Fibroblast of pulmonary artery (primary cell): ENCODE results near the gene PPP6R3.
A peak's percentile ranks its signal among the peaks of the same experiment; 100 is the strongest.
"Not testable (repeated sequence)": the region's sequence is repeated elsewhere in the genome, so short reads cannot be mapped to it uniquely, and the experiment has no call there.

Source experiments
- DNase-seq: peaks from one replicate; pipeline ENCODE4 v3.0.0-alpha.2; 2010; ENCODE audit warnings: low read depth
- H3K4me3 ChIP-seq: replicated peaks from 2 replicates; pipeline ENCODE4 v1.5.1; 2011; ENCODE audit warnings: low read depth, mild to moderate bottlenecking, control low read depth, low read length, moderate library complexity
- TF ChIP-seq, protein P1 (sequence below): IDR thresholded peaks from 2 replicates; pipeline ENCODE4 v1.5.1; 2011; ENCODE audit warnings: mild to moderate bottlenecking, control low read depth, low read length, inconsistent platforms; ENCODE audit errors: missing control alignments

The PPP6R3 gene

DNA sequence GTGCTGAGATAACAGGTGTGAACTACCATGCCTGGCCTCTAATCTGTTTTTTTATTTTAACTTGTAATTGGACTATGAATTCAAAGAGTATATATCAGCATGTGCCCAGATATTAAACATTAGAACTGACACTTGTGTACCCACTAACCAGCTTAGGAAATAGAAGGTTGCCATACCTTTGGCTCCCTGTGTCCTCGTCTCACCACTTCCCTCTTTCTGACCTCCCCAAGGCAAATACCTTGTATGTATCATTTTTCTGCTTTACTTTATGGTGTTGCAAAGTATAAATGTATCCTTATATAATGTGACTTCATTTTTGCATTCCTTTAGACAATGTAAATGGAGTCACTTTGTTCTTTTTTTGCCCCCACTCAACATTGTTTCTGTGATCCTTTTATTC is 9.1 kb downstream of the PPP6R3 start:
- no peak overlapping the region for H3K4me3 ChIP-seq
- no peak for DNase-seq
- TF ChIP-seq, protein P1, sequence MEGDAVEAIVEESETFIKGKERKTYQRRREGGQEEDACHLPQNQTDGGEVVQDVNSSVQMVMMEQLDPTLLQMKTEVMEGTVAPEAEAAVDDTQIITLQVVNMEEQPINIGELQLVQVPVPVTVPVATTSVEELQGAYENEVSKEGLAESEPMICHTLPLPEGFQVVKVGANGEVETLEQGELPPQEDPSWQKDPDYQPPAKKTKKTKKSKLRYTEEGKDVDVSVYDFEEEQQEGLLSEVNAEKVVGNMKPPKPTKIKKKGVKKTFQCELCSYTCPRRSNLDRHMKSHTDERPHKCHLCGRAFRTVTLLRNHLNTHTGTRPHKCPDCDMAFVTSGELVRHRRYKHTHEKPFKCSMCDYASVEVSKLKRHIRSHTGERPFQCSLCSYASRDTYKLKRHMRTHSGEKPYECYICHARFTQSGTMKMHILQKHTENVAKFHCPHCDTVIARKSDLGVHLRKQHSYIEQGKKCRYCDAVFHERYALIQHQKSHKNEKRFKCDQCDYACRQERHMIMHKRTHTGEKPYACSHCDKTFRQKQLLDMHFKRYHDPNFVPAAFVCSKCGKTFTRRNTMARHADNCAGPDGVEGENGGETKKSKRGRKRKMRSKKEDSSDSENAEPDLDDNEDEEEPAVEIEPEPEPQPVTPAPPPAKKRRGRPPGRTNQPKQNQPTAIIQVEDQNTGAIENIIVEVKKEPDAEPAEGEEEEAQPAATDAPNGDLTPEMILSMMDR = no peak

DNA sequence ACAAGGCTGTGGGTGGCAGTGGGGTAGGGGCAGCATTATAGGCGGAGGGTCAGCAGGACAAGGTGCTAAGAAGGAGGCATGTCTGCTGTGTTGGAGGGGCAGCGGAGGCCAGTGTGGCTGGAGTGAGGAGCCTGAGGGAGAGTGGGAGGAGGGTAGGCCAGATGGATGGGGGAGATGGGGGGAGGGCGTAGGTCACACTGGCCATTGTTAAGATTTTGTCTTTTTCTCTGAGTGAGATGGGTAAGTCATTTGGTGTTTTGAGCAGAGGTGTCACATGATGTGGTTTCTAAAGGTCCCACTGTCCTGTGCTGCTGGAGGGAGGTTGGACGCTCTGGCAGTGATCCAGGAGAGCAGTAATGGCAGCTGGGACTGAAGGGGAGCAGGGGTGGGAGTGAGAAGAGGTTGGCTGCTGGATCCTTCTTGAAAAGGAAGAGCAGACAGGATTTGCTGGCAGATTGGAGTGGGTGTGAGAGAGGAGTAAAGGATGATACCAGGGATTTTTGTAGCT is 9.8 kb downstream of the PPP6R3 start:
- DNase-seq = no peak
- TF ChIP-seq, protein P1 = no peak
- no peak overlapping the region for H3K4me3 ChIP-seq

DNA sequence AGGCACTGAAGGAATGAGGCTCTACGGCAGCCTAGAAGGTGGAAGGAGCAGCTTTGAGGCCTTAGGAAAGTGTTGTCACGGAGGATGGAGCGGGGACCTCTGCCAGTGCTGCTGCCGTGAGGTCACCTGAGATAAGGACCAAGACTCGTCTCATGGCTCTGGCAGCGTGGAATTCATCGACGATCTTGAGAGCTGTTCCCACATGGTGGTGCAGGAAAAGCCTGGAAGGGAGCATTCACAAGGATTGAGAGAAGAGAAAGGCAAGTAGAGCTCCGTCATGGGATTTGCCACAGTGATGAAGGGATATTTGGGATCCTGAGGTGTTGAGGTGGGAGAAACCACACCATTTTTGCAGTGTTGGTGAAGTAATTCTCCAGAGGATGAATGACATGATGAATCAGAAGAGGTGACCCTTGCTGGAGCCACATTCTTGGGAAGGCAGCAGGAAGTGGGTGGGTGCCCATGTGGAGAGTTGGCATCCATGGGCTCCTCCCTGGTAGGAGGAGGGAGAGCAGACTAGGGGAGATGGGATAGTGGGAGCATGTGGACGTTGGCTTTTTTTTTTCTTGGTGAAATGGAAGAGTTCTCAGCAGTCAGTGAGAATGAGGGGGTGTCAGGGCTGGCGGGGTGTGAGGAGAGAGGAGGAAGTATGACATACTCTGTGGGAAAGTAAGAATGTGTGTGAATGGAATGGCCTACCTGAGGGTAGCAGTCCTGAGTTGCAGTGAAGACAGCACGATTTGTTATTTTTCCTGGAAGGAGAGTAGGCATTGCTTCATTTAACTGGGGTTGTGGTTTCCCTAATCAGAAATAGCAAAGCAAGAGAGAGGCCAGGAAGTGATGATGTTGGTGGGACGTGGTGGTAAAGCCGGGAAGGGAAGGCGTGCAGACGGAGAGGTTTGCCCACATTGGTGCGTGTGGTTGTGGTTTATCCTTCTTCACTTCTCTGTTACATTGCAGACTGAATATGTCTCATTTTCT is 11.1 kb downstream of the PPP6R3 start:
- TF ChIP-seq, protein P1 = no peak
- DNase-seq = peak; percentile 91
- no peak overlapping the region for H3K4me3 ChIP-seq

DNA sequence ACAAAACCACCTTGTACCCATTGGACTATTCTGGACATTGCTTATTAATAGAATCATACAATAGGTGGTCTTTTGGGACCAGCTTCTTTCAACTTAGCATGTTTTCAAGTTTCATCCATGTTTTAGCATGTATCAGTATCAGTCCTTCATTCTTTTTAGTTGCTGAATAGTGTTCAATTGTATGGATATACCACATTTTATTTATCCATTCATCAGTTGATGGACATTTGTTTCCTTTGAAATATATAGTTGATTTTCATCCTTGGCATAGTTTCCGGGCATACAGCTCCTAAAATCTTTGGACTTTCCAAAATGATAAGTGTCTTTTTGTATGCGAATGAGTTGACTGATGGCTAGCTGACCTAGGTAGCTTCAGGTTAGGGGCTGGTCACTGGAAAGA is 12.2 kb downstream of the PPP6R3 start:
- TF ChIP-seq, protein P1 = no peak

DNA sequence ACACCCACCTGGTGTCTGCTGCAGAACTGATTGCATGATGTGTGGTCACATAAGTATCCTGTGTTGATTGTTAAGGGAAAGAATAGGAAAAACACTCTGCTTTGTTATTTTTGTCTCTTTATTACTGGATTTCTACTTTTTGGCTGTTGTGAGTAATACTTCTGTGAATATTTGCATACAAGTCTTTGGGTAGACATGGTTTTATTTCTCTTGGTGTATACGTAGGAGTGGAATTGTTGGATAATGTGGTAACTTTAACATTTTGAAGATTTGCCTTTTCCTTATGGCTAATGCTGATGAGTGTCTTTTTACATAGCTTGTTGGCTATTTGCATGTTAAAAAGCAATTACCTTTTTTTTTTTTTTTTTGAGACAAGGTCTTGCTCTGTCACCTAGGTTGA is 13.1 kb downstream of the PPP6R3 start:
- TF ChIP-seq, protein P1 = no peak
- DNase-seq = no peak
- no peak overlapping the region for H3K4me3 ChIP-seq

More for the DNA sequence above, 12.2 kb downstream of the PPP6R3 start:
- DNase-seq = no peak
- no peak overlapping the region for H3K4me3 ChIP-seq

DNA sequence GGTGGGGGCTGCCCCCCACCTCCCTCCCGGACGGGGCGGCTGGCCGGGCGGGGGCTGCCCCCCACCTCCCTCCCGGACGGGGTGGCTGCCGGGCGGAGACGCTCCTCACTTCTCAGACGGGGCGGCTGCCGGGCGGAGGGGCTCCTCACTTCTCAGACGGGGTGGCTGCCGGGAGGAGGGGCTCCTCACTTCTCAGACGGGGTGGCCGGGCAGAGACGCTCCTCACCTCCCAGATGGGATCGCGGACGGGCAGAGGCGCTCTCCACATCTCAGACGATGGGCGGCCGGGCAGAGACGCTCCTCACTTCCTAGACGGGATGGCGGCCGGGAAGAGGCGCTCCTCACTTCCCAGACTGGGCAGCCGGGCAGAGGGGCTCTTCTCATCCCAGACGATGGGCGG is 15.1 kb downstream of the PPP6R3 start:
- H3K4me3 ChIP-seq, DNase-seq: not testable (repeated sequence)

DNA sequence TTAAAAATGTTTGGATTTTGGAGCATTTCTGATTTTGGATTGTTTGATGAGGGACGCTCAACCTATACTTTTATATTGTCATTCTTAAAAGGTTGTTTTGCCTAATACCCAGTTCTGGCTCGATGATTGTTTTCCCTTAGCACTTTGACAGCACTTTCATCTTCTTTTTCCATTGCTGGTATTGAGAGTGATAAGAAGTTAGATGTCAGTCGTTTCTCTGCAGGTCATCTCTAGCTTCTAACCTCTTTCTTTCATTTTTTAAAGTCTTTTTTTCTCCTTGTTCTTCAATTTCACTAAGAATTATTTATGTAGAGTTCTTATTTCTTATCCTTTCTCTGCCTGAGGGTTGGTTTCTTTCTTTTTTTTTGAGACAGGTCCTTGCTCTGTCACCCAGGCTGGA is 18.8 kb downstream of the PPP6R3 start:
- DNase-seq = no peak
- no peak overlapping the region for H3K4me3 ChIP-seq
- TF ChIP-seq, protein P1 = no peak
